ENCODE data around the gene ALKBH7.

The ALKBH7 gene

GRCh38 chr19:6364353-6364752 lies 8.2 kb upstream of the ALKBH7 start:
- DNase-seq (ENCODE audit: low read depth in 3 of 3) = no peak

GRCh38 chr19:6373096-6373812 lies 660 bp downstream of the ALKBH7 start:
- peak; percentile 98 to 100 (median 99) for DNase-seq (ENCODE audit: low read depth in 3 of 3)

GRCh38 chr19:6373813-6374108 lies 1.2 kb downstream of the ALKBH7 start:
- no peak for DNase-seq (ENCODE audit: low read depth in 3 of 3)

GRCh38 chr19:6374161-6374709 lies 1.6 kb downstream of the ALKBH7 start:
- DNase-seq (ENCODE audit: low read depth in 3 of 3) = no peak

GRCh38 chr19:6374711-6375410 lies 2.3 kb downstream of the ALKBH7 start:
- DNase-seq (ENCODE audit: low read depth in 3 of 3) = no peak

- DNase-seq (ENCODE audit: low read depth in 3 of 3) = no peak
Observed at GRCh38 chr19:6375411-6376010, 2.9 kb downstream of the ALKBH7 start, which contains the start of gene PSPN. PSPN (minus strand) TSS chr19:6375933; CDS start chr19:6375849, 84 bp downstream.

- no peak for DNase-seq (ENCODE audit: low read depth in 3 of 3)
Observed at GRCh38 chr19:6376512-6377190, 4.1 kb downstream of the ALKBH7 start.

GRCh38 chr19:6378041-6378440 lies 5.4 kb downstream of the ALKBH7 start:
- no peak for DNase-seq (ENCODE audit: low read depth in 3 of 3)

GRCh38 chr19:6378486-6378885 lies 5.9 kb downstream of the ALKBH7 start:
- no peak for DNase-seq (ENCODE audit: low read depth in 3 of 3)

GRCh38 chr19:6379744-6380143 lies 7.2 kb downstream of the ALKBH7 start:
- no peak for DNase-seq (ENCODE audit: low read depth in 3 of 3)

- DNase-seq (ENCODE audit: low read depth in 3 of 3) = no peak
Observed at GRCh38 chr19:6381030-6381750, 8.6 kb downstream of the ALKBH7 start.

GRCh38 chr19:6383188-6383587 lies 10.6 kb downstream of the ALKBH7 start:
- no peak for DNase-seq (ENCODE audit: low read depth in 3 of 3)

GRCh38 chr19:6384381-6384780 lies 11.8 kb downstream of the ALKBH7 start:
- DNase-seq (ENCODE audit: low read depth in 3 of 3) = no peak

GRCh38 chr19:6387372-6387771 lies 14.8 kb downstream of the ALKBH7 start:
- no peak for DNase-seq (ENCODE audit: low read depth in 3 of 3)

GRCh38 chr19:6392221-6393073 lies 19.9 kb downstream of the ALKBH7 start:
- no peak for DNase-seq (ENCODE audit: low read depth in 3 of 3)

GRCh38 chr19:6393074-6393982 lies 20.7 kb downstream of the ALKBH7 start, which contains the start of gene GTF2F1:
GTF2F1 (minus strand) TSS chr19:6393164; CDS start chr19:6392995, 169 bp downstream.
- DNase-seq (ENCODE audit: low read depth in 3 of 3) = peak; percentile 88 to 91 (median 90)

- peak in 1 of 3 experiments; percentile 77 for DNase-seq (ENCODE audit: low read depth in 3 of 3)
Observed at GRCh38 chr19:6393983-6394412, 21.4 kb downstream of the ALKBH7 start.

- no peak for DNase-seq (ENCODE audit: low read depth in 3 of 3)
Observed at GRCh38 chr19:6394831-6395230, 22.2 kb downstream of the ALKBH7 start.

- DNase-seq (ENCODE audit: low read depth in 3 of 3) = no peak
Observed at GRCh38 chr19:6396305-6396704, 23.7 kb downstream of the ALKBH7 start.

Data from stimulated activated CD4-positive, alpha-beta T cell treated with anti-CD3 and anti-CD28 coated beads, TNF-alpha, amount 100 ng/mL, for 24 hours (primary cell).